BLaER1 treated with 17β-estradiol and CSF1 and Interleukin-3, amounts not matched to agents 10 nM and 100 nM (cell line): ENCODE results near the gene SMIM41.

Experiments used
- H3K27ac ChIP-seq, 11 experiments: shearing (Covaris generic); formaldehyde crosslinking; 2 replicates each; pipeline ENCODE4 v1.8.1; 2022
- H3K27me3 ChIP-seq, 11 experiments: shearing (Covaris generic); formaldehyde crosslinking; 2 replicates each; pipeline ENCODE4 v1.8.1; 2022
- H3K36me3 ChIP-seq, 11 experiments: shearing (Covaris generic); formaldehyde crosslinking; 2 replicates each; pipeline ENCODE4 v1.8.1; 2022
- H3K4me1 ChIP-seq, 10 experiments: shearing (Covaris generic); formaldehyde crosslinking; 2 replicates each; pipeline ENCODE4 v1.8.1; 2022
- H3K4me2 ChIP-seq, 11 experiments: shearing (Covaris generic); formaldehyde crosslinking; 2 replicates each; pipeline ENCODE4 v1.8.1; 2022
- H3K4me3 ChIP-seq, 10 experiments: shearing (Covaris generic); formaldehyde crosslinking; 2 replicates each; pipeline ENCODE4 v1.8.1; 2022
- H3K9ac ChIP-seq, 11 experiments: shearing (Covaris generic); formaldehyde crosslinking; 2 replicates each; pipeline ENCODE4 v1.8.1; 2022
- H3K9me3 ChIP-seq, 11 experiments: shearing (Covaris generic); formaldehyde crosslinking; replicated peaks in 1 of 11; 2 replicates each; pipeline ENCODE4 v1.8.1; 2022
- H4K20me1 ChIP-seq, 11 experiments: shearing (Covaris generic); formaldehyde crosslinking; 2 replicates each; pipeline ENCODE4 v1.8.1; 2022
- Cebpa-rat ChIP-seq, 11 experiments: shearing (Covaris generic); IDR thresholded peaks; 2 replicates each; pipeline ENCODE4 v1.8.1; 2022

The SMIM41 gene

GRCh38 chr12:52058631-52059361 is 20.7 kb upstream of the SMIM41 start:
- TF ChIP-seq Cebpa-rat (IDR thresholded peaks at IDR 0.05): no peak
- no peaks in the 10 kb centered on the region for H3K9me3 ChIP-seq
- no peak overlapping the region for H3K4me3 ChIP-seq
- H3K36me3 ChIP-seq: peaks cover 0 to 48% (median 15%) of the 10 kb centered on the region in 11 experiments; a peak in 15 of 22 replicates
- H3K4me2 ChIP-seq: no peak overlapping the region
- peaks cover 0 to 27% (median 0%) of the 10 kb centered on the region in 11 experiments; a peak in 4 of 22 replicates for H4K20me1 ChIP-seq
- no peak overlapping the region for H3K27ac ChIP-seq
- no peak overlapping the region for H3K9ac ChIP-seq
- no peaks in the 10 kb centered on the region; a peak in 1 of 20 replicates for H3K4me1 ChIP-seq
- H3K27me3 ChIP-seq: no peaks in the 10 kb centered on the region

GRCh38 chr12:52059582-52060497 is 19.7 kb upstream of the SMIM41 start:
- Histone ChIP-seq H3K36me3 (peaks cover 0 to 41% (median 15%) of the 10 kb centered on the region in 11 experiments; a peak in 15 of 22 replicates), H4K20me1 (peaks cover 0 to 17% (median 0%) of the 10 kb centered on the region in 11 experiments; a peak in 2 of 22 replicates), H3K9ac (peak overlapping the region in 1 of 11 experiments; percentile 10; a peak in 1 of 22 replicates), H3K9me3 (no peaks in the 10 kb centered on the region), H3K4me3 (no peak overlapping the region), H3K27ac (no peak overlapping the region), H3K4me1 (no peaks in the 10 kb centered on the region), H3K27me3 (no peaks in the 10 kb centered on the region), H3K4me2 (no peak overlapping the region)
- no peak for TF ChIP-seq Cebpa-rat (IDR thresholded peaks at IDR 0.05)

- H3K9ac ChIP-seq: peak overlapping the region in 1 of 11 experiments; percentile 10; a peak in 1 of 22 replicates
- no peaks in the 10 kb centered on the region for H3K4me1 ChIP-seq
- H4K20me1 ChIP-seq: peaks cover 0 to 11% (median 0%) of the 10 kb centered on the region in 11 experiments; a peak in 2 of 22 replicates
- TF ChIP-seq Cebpa-rat (IDR thresholded peaks at IDR 0.05): no peak
- peaks cover 0 to 36% (median 15%) of the 10 kb centered on the region in 11 experiments; a peak in 15 of 22 replicates for H3K36me3 ChIP-seq
- H3K4me3 ChIP-seq: no peak overlapping the region
- no peaks in the 10 kb centered on the region for H3K9me3 ChIP-seq
- H3K4me2 ChIP-seq: no peak overlapping the region
- no peaks in the 10 kb centered on the region for H3K27me3 ChIP-seq
- H3K27ac ChIP-seq: no peak overlapping the region
Measured at GRCh38 chr12:52060498-52061177, 18.9 kb upstream of the SMIM41 start.

GRCh38 chr12:52061470-52062166 is 17.9 kb upstream of the SMIM41 start:
- no peak overlapping the region for H3K9ac ChIP-seq
- no peaks in the 10 kb centered on the region for H3K9me3 ChIP-seq
- no peaks in the 10 kb centered on the region for H3K27me3 ChIP-seq
- H3K4me3 ChIP-seq: no peak overlapping the region
- no peak overlapping the region for H3K27ac ChIP-seq
- no peak overlapping the region for H3K4me2 ChIP-seq
- H4K20me1 ChIP-seq: peaks cover 0 to 6% (median 0%) of the 10 kb centered on the region in 11 experiments; a peak in 2 of 22 replicates
- peaks cover 0 to 29% (median 11%) of the 10 kb centered on the region in 11 experiments; a peak in 15 of 22 replicates for H3K36me3 ChIP-seq
- H3K4me1 ChIP-seq: peaks cover 0 to 6% (median 4%) of the 10 kb centered on the region in 10 experiments; a peak in 15 of 20 replicates
- no peak for TF ChIP-seq Cebpa-rat (IDR thresholded peaks at IDR 0.05)

- peaks cover 0 to 13% (median 11%) of the 10 kb centered on the region in 10 experiments; a peak in 15 of 20 replicates for H3K4me1 ChIP-seq
- no peak overlapping the region for H3K27ac ChIP-seq
- H3K36me3 ChIP-seq: peaks cover 0 to 21% (median 5%) of the 10 kb centered on the region in 11 experiments; a peak in 13 of 22 replicates
- peak overlapping the region in 4 of 11 experiments; percentile 6 to 26 (median 21); a peak in 5 of 22 replicates for H3K9ac ChIP-seq
- H3K4me3 ChIP-seq: no peak overlapping the region
- H3K27me3 ChIP-seq: no peaks in the 10 kb centered on the region
- H3K4me2 ChIP-seq: no peak overlapping the region
- no peak for TF ChIP-seq Cebpa-rat (IDR thresholded peaks at IDR 0.05)
- no peaks in the 10 kb centered on the region; a peak in 1 of 22 replicates for H4K20me1 ChIP-seq
- H3K9me3 ChIP-seq: no peaks in the 10 kb centered on the region
Measured at GRCh38 chr12:52062167-52063081, 17.1 kb upstream of the SMIM41 start.

- peaks cover 0 to 13% (median 11%) of the 10 kb centered on the region in 10 experiments; a peak in 15 of 20 replicates for H3K4me1 ChIP-seq
- no peaks in the 10 kb centered on the region for H3K9me3 ChIP-seq
- no peak overlapping the region for H3K4me2 ChIP-seq
- no peaks in the 10 kb centered on the region for H3K27me3 ChIP-seq
- H3K9ac ChIP-seq: peak overlapping the region in 4 of 11 experiments; percentile 1 to 26 (median 12); a peak in 3 of 22 replicates
- H3K4me3 ChIP-seq: no peak overlapping the region
- H3K27ac ChIP-seq: no peak overlapping the region
- peaks cover 0 to 14% (median 5%) of the 10 kb centered on the region in 11 experiments; a peak in 11 of 22 replicates for H3K36me3 ChIP-seq
- H4K20me1 ChIP-seq: no peaks in the 10 kb centered on the region; a peak in 1 of 22 replicates
- TF ChIP-seq Cebpa-rat (IDR thresholded peaks at IDR 0.05): no peak
Measured at GRCh38 chr12:52063082-52063924, 16.2 kb upstream of the SMIM41 start.
